ENCODE data around the gene PHLDB2. TPM values are rescaled to one million over a fixed set of nuclear protein-coding genes. Genes with fewer than 3 reads are reported as not detected.

The PHLDB2 gene
- total and polyA plus RNA-seq, 10 of the 15 experiments (the other 5 are each of a cell fraction or from before 2014, with no cell fraction given) = 0.03 to 0.67 (median 0.40) TPM

GRCh38 chr3:112020674-112021085 lies 161.6 kb downstream of the PHLDB2 start (continued):
- no peak for TF ChIP-seq ZNF592 (IDR thresholded peaks at IDR 0.05)
- no peak for TF ChIP-seq NRF1 (conservative IDR thresholded peaks at IDR 0.05; ENCODE audit: low read depth, low read length)
- no peak for TF ChIP-seq NR2C1 (IDR thresholded peaks at IDR 0.05)
- TF ChIP-seq E4F1 (IDR thresholded peaks at IDR 0.05; ENCODE audit: borderline replicate concordance, partially characterized antibody) = no peak
- no peak for TF ChIP-seq IKZF2 (IDR thresholded peaks at IDR 0.05)
- TF ChIP-seq CHD1 (IDR thresholded peaks at IDR 0.05; ENCODE audit: low read depth, low read length) = no peak
- TF ChIP-seq, protein P1, sequence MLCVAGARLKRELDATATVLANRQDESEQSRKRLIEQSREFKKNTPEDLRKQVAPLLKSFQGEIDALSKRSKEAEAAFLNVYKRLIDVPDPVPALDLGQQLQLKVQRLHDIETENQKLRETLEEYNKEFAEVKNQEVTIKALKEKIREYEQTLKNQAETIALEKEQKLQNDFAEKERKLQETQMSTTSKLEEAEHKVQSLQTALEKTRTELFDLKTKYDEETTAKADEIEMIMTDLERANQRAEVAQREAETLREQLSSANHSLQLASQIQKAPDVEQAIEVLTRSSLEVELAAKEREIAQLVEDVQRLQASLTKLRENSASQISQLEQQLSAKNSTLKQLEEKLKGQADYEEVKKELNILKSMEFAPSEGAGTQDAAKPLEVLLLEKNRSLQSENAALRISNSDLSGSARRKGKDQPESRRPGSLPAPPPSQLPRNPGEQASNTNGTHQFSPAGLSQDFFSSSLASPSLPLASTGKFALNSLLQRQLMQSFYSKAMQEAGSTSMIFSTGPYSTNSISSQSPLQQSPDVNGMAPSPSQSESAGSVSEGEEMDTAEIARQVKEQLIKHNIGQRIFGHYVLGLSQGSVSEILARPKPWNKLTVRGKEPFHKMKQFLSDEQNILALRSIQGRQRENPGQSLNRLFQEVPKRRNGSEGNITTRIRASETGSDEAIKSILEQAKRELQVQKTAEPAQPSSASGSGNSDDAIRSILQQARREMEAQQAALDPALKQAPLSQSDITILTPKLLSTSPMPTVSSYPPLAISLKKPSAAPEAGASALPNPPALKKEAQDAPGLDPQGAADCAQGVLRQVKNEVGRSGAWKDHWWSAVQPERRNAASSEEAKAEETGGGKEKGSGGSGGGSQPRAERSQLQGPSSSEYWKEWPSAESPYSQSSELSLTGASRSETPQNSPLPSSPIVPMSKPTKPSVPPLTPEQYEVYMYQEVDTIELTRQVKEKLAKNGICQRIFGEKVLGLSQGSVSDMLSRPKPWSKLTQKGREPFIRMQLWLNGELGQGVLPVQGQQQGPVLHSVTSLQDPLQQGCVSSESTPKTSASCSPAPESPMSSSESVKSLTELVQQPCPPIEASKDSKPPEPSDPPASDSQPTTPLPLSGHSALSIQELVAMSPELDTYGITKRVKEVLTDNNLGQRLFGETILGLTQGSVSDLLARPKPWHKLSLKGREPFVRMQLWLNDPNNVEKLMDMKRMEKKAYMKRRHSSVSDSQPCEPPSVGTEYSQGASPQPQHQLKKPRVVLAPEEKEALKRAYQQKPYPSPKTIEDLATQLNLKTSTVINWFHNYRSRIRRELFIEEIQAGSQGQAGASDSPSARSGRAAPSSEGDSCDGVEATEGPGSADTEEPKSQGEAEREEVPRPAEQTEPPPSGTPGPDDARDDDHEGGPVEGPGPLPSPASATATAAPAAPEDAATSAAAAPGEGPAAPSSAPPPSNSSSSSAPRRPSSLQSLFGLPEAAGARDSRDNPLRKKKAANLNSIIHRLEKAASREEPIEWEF (IDR thresholded peaks at IDR 0.05; ENCODE audit: insufficient replicate concordance, low read depth, low read length) = no peak
- no peak for TF ChIP-seq BACH1 (IDR thresholded peaks at IDR 0.05; ENCODE audit: borderline replicate concordance)
- TF ChIP-seq BMI1 (IDR thresholded peaks at IDR 0.05; ENCODE audit: borderline replicate concordance) = no peak
- TF ChIP-seq JUNB (IDR thresholded peaks at IDR 0.05) = no peak
